Fibroblast of villous mesenchyme (primary cell): ENCODE measurements around the gene FZD2. TPM values are rescaled to one million over a fixed set of nuclear protein-coding genes. Genes with fewer than 3 reads are reported as not detected.

Experiments used
- DNase-seq: peaks from one replicate; pipeline ENCODE4 v3.0.0-alpha.2; 2010; ENCODE audit warnings: low read depth
- H3K4me3 ChIP-seq: 2 replicates; pipeline ENCODE4 v1.5.1; 2011; ENCODE audit warnings: low read depth, mild to moderate bottlenecking, low read length
- CTCF ChIP-seq: IDR thresholded peaks from 2 replicates; pipeline ENCODE4 v1.5.1; 2012; ENCODE audit warnings: low read depth, mild to moderate bottlenecking, low read length; ENCODE audit not compliant: insufficient read depth
- total RNA-seq: library from RNA; depleted of rRNA; stranded (reverse); fragments of >200 nt; gene quantifications from 2 replicates; pipeline ENCODE4 v1.2.3, GENCODE V29; 2012

FZD2 gene
- total RNA-seq, 1 donor, result 36.3 TPM

- TF ChIP-seq CTCF, result no peak
- DNase-seq, result no peak
- no peak overlapping the region for H3K4me3 ChIP-seq
Observed at GRCh38 chr17:44595216-44595775, 38.0 kb downstream of the FZD2 start.

GRCh38 chr17:44598329-44598728, 41.0 kb downstream of the FZD2 start:
- TF ChIP-seq CTCF, result no peak
- no peak overlapping the region for H3K4me3 ChIP-seq
- DNase-seq, result no peak

GRCh38 chr17:44598932-44599297, 41.6 kb downstream of the FZD2 start:
- H3K4me3 ChIP-seq, result no peak overlapping the region
- no peak for TF ChIP-seq CTCF
- no peak for DNase-seq

DNA sequence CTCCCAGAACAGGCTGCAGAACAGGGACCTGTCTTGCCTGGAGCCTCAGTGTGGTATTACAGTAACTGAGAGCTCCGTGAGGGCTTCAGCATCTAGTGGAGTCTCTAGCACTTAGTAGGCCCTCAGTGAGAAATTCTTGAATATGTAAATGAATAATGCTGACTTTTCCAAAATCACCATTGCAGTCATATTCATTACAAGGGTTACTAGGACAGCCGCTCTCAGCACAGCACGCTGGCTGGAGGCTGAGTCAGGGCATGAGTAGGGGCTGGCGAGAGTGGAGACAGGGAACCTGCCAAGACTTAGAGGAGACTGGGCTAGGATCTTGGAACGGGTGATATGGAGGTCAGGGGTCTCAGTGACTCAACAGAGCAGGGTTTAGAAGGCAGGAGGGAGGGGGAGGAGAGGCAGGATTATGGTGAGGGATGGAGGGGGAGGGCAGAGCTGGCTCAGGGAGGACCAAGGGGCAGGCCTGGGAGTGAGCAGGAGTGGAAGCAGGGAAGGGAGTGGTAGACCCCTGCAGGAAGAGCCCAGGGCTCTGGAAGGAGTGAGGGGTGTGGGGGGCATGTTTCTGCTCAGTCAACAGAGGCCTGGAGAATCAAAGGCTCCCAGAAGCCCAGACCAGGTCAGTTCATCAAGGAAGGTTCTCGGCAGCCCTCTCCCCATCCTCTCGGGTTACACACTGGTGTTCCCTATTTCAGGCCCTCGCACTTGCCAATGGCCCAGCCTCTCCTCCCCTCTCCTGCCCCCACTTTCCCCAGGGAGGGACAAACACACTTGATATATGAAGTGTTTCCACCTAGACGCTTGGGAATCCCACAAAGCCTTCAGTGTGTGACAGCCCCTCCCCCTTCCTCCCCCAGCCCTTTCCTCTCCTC, 42.3 kb downstream of the FZD2 start:
- TF ChIP-seq CTCF, result no peak
- DNase-seq, result peak; percentile 98
- no peak overlapping the region for H3K4me3 ChIP-seq

DNA sequence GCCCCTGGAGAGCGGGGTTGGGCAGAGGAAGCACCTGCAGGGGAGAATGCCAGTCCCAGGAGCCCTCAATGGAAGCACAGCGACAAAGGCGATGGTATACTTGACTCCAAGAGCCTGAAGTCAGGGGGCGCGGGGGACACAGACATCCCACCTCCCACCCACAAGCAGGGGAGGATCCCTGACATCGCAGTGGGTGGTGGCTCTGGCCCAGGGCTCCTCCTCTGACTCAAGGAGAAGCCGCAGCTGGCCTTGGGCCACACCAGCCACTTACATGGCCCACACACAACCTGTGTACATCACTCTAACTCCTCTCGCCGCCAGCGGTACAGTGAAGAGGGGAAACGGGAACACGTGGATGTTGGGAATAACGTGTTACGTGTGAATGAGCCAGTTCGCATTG, 44.3 kb downstream of the FZD2 start:
- no peak overlapping the region for H3K4me3 ChIP-seq
- no peak for DNase-seq
- no peak for TF ChIP-seq CTCF

DNA sequence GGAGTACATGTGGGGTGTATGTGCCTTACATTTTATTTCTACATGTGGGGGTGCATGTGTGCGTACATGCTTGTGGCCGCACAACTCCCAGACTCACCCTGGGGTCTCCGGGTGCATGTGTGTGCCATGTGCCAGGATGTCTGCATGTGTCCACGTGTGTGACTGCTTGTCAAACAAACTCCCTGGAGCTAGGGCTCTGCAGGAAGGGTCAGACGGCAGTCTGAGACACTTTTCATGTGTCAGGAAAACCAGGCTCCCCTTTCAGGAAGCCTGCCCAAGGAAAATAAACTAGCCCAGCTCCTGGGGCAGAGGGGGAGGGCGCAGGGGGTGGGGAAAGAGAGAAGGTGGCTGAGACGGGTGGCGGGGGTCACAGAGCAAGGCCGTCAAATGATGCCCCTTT, 44.7 kb downstream of the FZD2 start:
- no peak for DNase-seq
- TF ChIP-seq CTCF, result no peak
- H3K4me3 ChIP-seq, result no peak overlapping the region
